ENCODE data around the gene ENOX1.

ENOX1 gene

DNA sequence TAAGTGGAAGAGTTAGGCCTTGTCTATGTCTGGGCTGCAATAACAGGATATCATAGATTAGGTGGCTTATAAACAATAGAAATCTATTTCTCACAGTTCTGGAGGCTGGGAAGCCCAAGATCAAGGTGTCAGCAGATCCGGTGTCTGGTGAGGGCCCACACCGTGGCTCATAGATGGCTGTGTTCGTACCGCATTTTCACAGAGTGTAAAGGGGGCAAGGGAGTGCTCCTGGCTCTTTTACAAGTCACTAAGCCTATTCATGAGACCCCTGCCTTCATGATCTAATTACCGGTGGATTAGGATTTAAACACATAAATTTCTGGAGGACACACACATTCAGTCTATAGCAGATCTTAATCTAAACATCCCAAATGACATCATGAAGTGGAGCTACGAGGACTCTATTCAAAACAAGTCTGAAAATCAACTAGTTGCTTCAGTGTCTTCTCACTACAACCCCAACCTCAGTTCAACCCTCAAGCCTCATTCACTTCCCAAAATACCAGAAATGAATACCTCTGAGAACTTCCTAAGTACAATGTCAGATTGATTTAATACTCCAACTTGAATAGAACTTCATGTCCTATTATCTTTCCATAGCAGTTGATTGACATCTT, 23.5 kb downstream of the ENOX1 start:
- no peak overlapping the region for H3K14ac ChIP-seq (ENCODE audit: low read length)
- H3K79me2 ChIP-seq (ENCODE audit: control insufficient read depth, insufficient read depth, low read length, poor library complexity) = no peaks in the 10 kb centered on the region
- no peak overlapping the region for H3K4ac ChIP-seq (ENCODE audit: low read depth, low read length)
- no peaks in the 10 kb centered on the region for H3K27me3 ChIP-seq (ENCODE audit: insufficient read depth, low read length)
- no peak overlapping the region for H3K4me3 ChIP-seq (ENCODE audit: low read depth, low read length)
- H3K36me3 ChIP-seq (ENCODE audit: control insufficient read depth in 1 of 2, insufficient read depth in 2 of 2, low read length in 2 of 2) = no peaks in the 10 kb centered on the region
- WGBS (ENCODE audit: extremely low coverage, insufficient coverage, insufficient read length) = no CpG with 5 or more reads among the region's 6 CpGs
- H2AFZ ChIP-seq (ENCODE audit: insufficient read depth, low read length, poor library complexity) = no peak overlapping the region
- H3K4me1 ChIP-seq (ENCODE audit: control insufficient read depth in 1 of 2, insufficient read depth in 2 of 2, low read length in 2 of 2) = peaks cover 0 to 2% of the 10 kb centered on the region in 2 experiments
- no peak overlapping the region for H2BK12ac ChIP-seq (ENCODE audit: low read length)
- DNase-seq = no peak
- H3K18ac ChIP-seq (ENCODE audit: low read length) = no peak overlapping the region
- no peak overlapping the region for H3K23ac ChIP-seq (ENCODE audit: low read length)
- H2BK120ac ChIP-seq (ENCODE audit: insufficient read depth, low read length, poor library complexity) = no peak overlapping the region
- H4K91ac ChIP-seq (ENCODE audit: low read depth, low read length) = no peak overlapping the region
- H4K12ac ChIP-seq (ENCODE audit: low read depth, low read length) = no peak overlapping the region
- H2BK5ac ChIP-seq (ENCODE audit: low read depth, low read length, poor library complexity) = no peak overlapping the region
- no peak overlapping the region for H4K8ac ChIP-seq (ENCODE audit: low read depth, low read length)
- no peak overlapping the region for H3K4me2 ChIP-seq (ENCODE audit: low read length)
- no peaks in the 10 kb centered on the region for H3K9me3 ChIP-seq (ENCODE audit: insufficient read depth, low read depth, low read length)
- H3K79me1 ChIP-seq (ENCODE audit: low read length) = no peaks in the 10 kb centered on the region
- H3K9ac ChIP-seq (ENCODE audit: low read length) = no peak overlapping the region
- no peak overlapping the region for H2AK5ac ChIP-seq (ENCODE audit: low read length)
- H3K27ac ChIP-seq (ENCODE audit: low read depth, low read length) = no peak overlapping the region

GRCh38 chr13:43761616-43762315, 25.0 kb downstream of the ENOX1 start:
- H2BK120ac ChIP-seq (ENCODE audit: insufficient read depth, low read length, poor library complexity) = no peak overlapping the region
- no peak overlapping the region for H3K18ac ChIP-seq (ENCODE audit: low read length)
- H2BK12ac ChIP-seq (ENCODE audit: low read length) = no peak overlapping the region
- no peaks in the 10 kb centered on the region for H3K36me3 ChIP-seq (ENCODE audit: control insufficient read depth in 1 of 2, insufficient read depth in 2 of 2, low read length in 2 of 2)
- peaks cover 0 to 2% of the 10 kb centered on the region in 2 experiments for H3K4me1 ChIP-seq (ENCODE audit: control insufficient read depth in 1 of 2, insufficient read depth in 2 of 2, low read length in 2 of 2)
- H3K14ac ChIP-seq (ENCODE audit: low read length) = no peak overlapping the region
- no peak overlapping the region for H3K23ac ChIP-seq (ENCODE audit: low read length)
- H3K27ac ChIP-seq (ENCODE audit: low read depth, low read length) = no peak overlapping the region
- no peak overlapping the region for H2BK5ac ChIP-seq (ENCODE audit: low read depth, low read length, poor library complexity)
- no peak overlapping the region for H4K12ac ChIP-seq (ENCODE audit: low read depth, low read length)
- H3K9ac ChIP-seq (ENCODE audit: low read length) = no peak overlapping the region
- H3K4me2 ChIP-seq (ENCODE audit: low read length) = no peak overlapping the region
- H3K4me3 ChIP-seq (ENCODE audit: low read depth, low read length) = no peak overlapping the region
- H3K79me2 ChIP-seq (ENCODE audit: control insufficient read depth, insufficient read depth, low read length, poor library complexity) = no peaks in the 10 kb centered on the region
- H3K9me3 ChIP-seq (ENCODE audit: insufficient read depth, low read depth, low read length) = no peaks in the 10 kb centered on the region
- H4K8ac ChIP-seq (ENCODE audit: low read depth, low read length) = no peak overlapping the region
- no peak overlapping the region for H2AFZ ChIP-seq (ENCODE audit: insufficient read depth, low read length, poor library complexity)
- H3K4ac ChIP-seq (ENCODE audit: low read depth, low read length) = no peak overlapping the region
- H3K27me3 ChIP-seq (ENCODE audit: insufficient read depth, low read length) = no peaks in the 10 kb centered on the region
- H4K91ac ChIP-seq (ENCODE audit: low read depth, low read length) = no peak overlapping the region
- no peak overlapping the region for H2AK5ac ChIP-seq (ENCODE audit: low read length)
- WGBS (ENCODE audit: extremely low coverage, insufficient coverage, insufficient read length) = no CpG with 5 or more reads among the region's 4 CpGs
- H3K79me1 ChIP-seq (ENCODE audit: low read length) = no peaks in the 10 kb centered on the region
- DNase-seq = no peak

DNA sequence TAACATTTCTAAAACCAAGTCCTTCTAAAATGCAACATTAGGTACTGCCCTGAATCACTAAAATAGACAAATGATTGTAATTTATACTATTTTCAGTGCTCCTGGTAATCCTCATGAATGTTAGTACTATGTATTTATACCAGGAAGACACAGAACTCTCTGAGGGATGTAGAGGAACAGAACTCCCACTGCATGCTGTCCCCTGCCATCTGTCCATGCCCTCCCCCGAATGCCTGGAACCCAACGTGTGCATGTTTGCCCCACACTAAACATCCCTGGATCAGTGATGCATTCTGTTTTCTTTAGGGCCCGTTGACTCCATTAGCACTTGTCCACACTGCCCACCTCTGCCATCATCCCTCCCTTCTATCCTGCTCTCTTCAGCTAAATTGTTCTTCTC, 26.5 kb downstream of the ENOX1 start:
- DNase-seq = no peak
- Histone ChIP-seq H3K18ac (ENCODE audit: low read length) (no peak overlapping the region), H3K36me3 (ENCODE audit: control insufficient read depth in 1 of 2, insufficient read depth in 2 of 2, low read length in 2 of 2) (no peaks in the 10 kb centered on the region), H3K27ac (ENCODE audit: low read depth, low read length) (no peak overlapping the region), H3K4me3 (ENCODE audit: low read depth, low read length) (no peak overlapping the region), H3K4me1 (ENCODE audit: control insufficient read depth in 1 of 2, insufficient read depth in 2 of 2, low read length in 2 of 2) (no peaks in the 10 kb centered on the region), H2AK5ac (ENCODE audit: low read length) (no peak overlapping the region), H3K9me3 (ENCODE audit: insufficient read depth, low read depth, low read length) (no peaks in the 10 kb centered on the region), H3K4ac (ENCODE audit: low read depth, low read length) (no peak overlapping the region), H3K27me3 (ENCODE audit: insufficient read depth, low read length) (no peaks in the 10 kb centered on the region), H4K8ac (ENCODE audit: low read depth, low read length) (no peak overlapping the region), H3K79me2 (ENCODE audit: control insufficient read depth, insufficient read depth, low read length, poor library complexity) (no peaks in the 10 kb centered on the region), H3K14ac (ENCODE audit: low read length) (no peak overlapping the region), H4K91ac (ENCODE audit: low read depth, low read length) (no peak overlapping the region), H2BK120ac (ENCODE audit: insufficient read depth, low read length, poor library complexity) (no peak overlapping the region), H4K12ac (ENCODE audit: low read depth, low read length) (no peak overlapping the region), H3K9ac (ENCODE audit: low read length) (no peak overlapping the region), H2BK12ac (ENCODE audit: low read length) (no peak overlapping the region), H3K23ac (ENCODE audit: low read length) (peak overlapping the region; percentile 17), H2AFZ (ENCODE audit: insufficient read depth, low read length, poor library complexity) (no peak overlapping the region), H3K4me2 (ENCODE audit: low read length) (no peak overlapping the region), H2BK5ac (ENCODE audit: low read depth, low read length, poor library complexity) (no peak overlapping the region), H3K79me1 (ENCODE audit: low read length) (no peaks in the 10 kb centered on the region)
- WGBS (ENCODE audit: extremely low coverage, insufficient coverage, insufficient read length) = no CpG with 5 or more reads among the region's 3 CpGs

DNA sequence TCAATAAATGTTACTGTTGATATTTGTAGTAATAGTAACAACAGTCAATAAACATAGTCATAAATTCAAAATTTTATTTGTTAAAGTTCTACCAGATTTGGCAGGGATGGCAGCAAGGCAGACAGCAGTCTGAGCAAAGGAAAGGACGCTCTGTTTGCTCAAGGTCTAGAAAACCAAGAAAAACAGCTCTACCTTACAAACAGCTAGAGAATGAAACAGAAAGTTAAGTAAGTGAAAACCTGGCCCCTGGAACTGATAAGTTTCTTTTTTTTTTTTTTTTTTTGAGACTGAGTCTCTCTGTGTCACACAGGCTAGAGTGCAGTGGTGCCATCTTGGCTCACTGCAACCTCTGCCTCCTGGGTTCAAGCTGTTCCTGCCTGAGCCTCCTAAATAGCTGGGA, 27.9 kb downstream of the ENOX1 start:
- no peak for DNase-seq
- no peaks in the 10 kb centered on the region for H3K27me3 ChIP-seq (ENCODE audit: insufficient read depth, low read length)
- no peak overlapping the region for H3K4me3 ChIP-seq (ENCODE audit: low read depth, low read length)
- no peak overlapping the region for H3K4ac ChIP-seq (ENCODE audit: low read depth, low read length)
- H3K9me3 ChIP-seq (ENCODE audit: insufficient read depth, low read depth, low read length) = no peaks in the 10 kb centered on the region
- no peak overlapping the region for H2AK5ac ChIP-seq (ENCODE audit: low read length)
- H3K14ac ChIP-seq (ENCODE audit: low read length) = no peak overlapping the region
- no peak overlapping the region for H4K91ac ChIP-seq (ENCODE audit: low read depth, low read length)
- no peak overlapping the region for H2BK120ac ChIP-seq (ENCODE audit: insufficient read depth, low read length, poor library complexity)
- H3K27ac ChIP-seq (ENCODE audit: low read depth, low read length) = no peak overlapping the region
- H2BK5ac ChIP-seq (ENCODE audit: low read depth, low read length, poor library complexity) = no peak overlapping the region
- no peak overlapping the region for H4K12ac ChIP-seq (ENCODE audit: low read depth, low read length)
- no peak overlapping the region for H3K9ac ChIP-seq (ENCODE audit: low read length)
- no peak overlapping the region for H2AFZ ChIP-seq (ENCODE audit: insufficient read depth, low read length, poor library complexity)
- no peaks in the 10 kb centered on the region for H3K79me1 ChIP-seq (ENCODE audit: low read length)
- H3K36me3 ChIP-seq (ENCODE audit: control insufficient read depth in 1 of 2, insufficient read depth in 2 of 2, low read length in 2 of 2) = no peaks in the 10 kb centered on the region
- no peak overlapping the region for H3K4me2 ChIP-seq (ENCODE audit: low read length)
- H3K79me2 ChIP-seq (ENCODE audit: control insufficient read depth, insufficient read depth, low read length, poor library complexity) = no peaks in the 10 kb centered on the region
- H3K18ac ChIP-seq (ENCODE audit: low read length) = no peak overlapping the region
- H2BK12ac ChIP-seq (ENCODE audit: low read length) = no peak overlapping the region
- no peaks in the 10 kb centered on the region for H3K4me1 ChIP-seq (ENCODE audit: control insufficient read depth in 1 of 2, insufficient read depth in 2 of 2, low read length in 2 of 2)
- H4K8ac ChIP-seq (ENCODE audit: low read depth, low read length) = no peak overlapping the region
- no peak overlapping the region for H3K23ac ChIP-seq (ENCODE audit: low read length)
- WGBS (ENCODE audit: extremely low coverage, insufficient coverage, insufficient read length) = no CpG with 5 or more reads among the region's 1 CpG
